ENCODE results near the gene TULP4. TPM values are rescaled to one million over a fixed set of nuclear protein-coding genes. Genes with fewer than 3 reads are reported as not detected.
A peak's percentile ranks its signal among the peaks of the same experiment; 100 is the strongest.

TULP4 gene
- total RNA-seq, 2 donors from 2014 or later, result 111 to 119 TPM

DNA sequence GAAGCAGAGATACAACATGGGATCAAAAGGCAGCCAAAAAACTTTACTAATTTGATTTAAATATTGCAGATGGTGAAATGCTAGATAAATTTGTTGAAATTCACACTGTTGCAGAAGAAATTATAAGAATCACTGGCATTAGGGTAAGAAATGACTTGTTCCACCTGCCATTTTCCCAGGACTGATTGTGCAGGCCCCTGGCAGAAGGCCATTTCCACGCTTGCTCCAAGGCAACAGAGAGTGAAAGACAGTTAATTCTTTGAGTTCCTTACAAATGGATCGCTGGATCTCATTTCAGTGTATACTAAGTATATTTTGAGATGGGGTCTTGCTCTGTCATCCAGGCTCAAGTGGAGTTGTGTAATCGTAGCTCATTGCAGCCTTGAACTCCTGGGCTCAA, 180.6 kb downstream of the TULP4 start:
- no peak for TF ChIP-seq POLR2AphosphoS5 (IDR thresholded peaks at IDR 0.05)
- TF ChIP-seq POLR2A (IDR thresholded peaks at IDR 0.05), result no peak
- TF ChIP-seq, protein P1, sequence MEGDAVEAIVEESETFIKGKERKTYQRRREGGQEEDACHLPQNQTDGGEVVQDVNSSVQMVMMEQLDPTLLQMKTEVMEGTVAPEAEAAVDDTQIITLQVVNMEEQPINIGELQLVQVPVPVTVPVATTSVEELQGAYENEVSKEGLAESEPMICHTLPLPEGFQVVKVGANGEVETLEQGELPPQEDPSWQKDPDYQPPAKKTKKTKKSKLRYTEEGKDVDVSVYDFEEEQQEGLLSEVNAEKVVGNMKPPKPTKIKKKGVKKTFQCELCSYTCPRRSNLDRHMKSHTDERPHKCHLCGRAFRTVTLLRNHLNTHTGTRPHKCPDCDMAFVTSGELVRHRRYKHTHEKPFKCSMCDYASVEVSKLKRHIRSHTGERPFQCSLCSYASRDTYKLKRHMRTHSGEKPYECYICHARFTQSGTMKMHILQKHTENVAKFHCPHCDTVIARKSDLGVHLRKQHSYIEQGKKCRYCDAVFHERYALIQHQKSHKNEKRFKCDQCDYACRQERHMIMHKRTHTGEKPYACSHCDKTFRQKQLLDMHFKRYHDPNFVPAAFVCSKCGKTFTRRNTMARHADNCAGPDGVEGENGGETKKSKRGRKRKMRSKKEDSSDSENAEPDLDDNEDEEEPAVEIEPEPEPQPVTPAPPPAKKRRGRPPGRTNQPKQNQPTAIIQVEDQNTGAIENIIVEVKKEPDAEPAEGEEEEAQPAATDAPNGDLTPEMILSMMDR (IDR thresholded peaks at IDR 0.05), result no peak
- Histone ChIP-seq H3K4me1 (replicated peaks) (no peaks in the 10 kb centered on the region), H3K27me3 (replicated peaks; ENCODE audit: insufficient read depth) (no peaks in the 10 kb centered on the region), H3K9me3 (no peaks in the 10 kb centered on the region), H3K27ac (no peak overlapping the region), H3K4me3 (no peak overlapping the region), H3K36me3 (no peaks in the 10 kb centered on the region)
- WGBS, result 97% methylated on average over 3 of the region's 3 CpGs
- DNase-seq (ENCODE audit: low spot score), result no peak
- intact Hi-C loops (cut with DNase I), result no loop called here

- no peak overlapping the region for H3K27ac ChIP-seq
- no peak for DNase-seq (ENCODE audit: low spot score)
- intact Hi-C loops (cut with DNase I), result no loop called here
- TF ChIP-seq POLR2A (IDR thresholded peaks at IDR 0.05) (no peak), POLR2AphosphoS5 (IDR thresholded peaks at IDR 0.05) (no peak)
- TF ChIP-seq, protein P1 (IDR thresholded peaks at IDR 0.05), result no peak
- no peaks in the 10 kb centered on the region for H3K4me1 ChIP-seq (replicated peaks)
- H3K27me3 ChIP-seq (replicated peaks; ENCODE audit: insufficient read depth), result no peaks in the 10 kb centered on the region
- no peaks in the 10 kb centered on the region for H3K9me3 ChIP-seq
- WGBS, result 98% methylated on average over 3 of the region's 3 CpGs
- no peak overlapping the region for H3K4me3 ChIP-seq
- H3K36me3 ChIP-seq, result no peaks in the 10 kb centered on the region
These were observed 184.4 kb downstream of the TULP4 start for GRCh38 chr6:158496700-158497099.

GRCh38 chr6:158497620-158498019, 185.4 kb downstream of the TULP4 start:
- Histone ChIP-seq H3K9me3 (no peaks in the 10 kb centered on the region), H3K36me3 (no peaks in the 10 kb centered on the region), H3K4me1 (replicated peaks) (no peaks in the 10 kb centered on the region), H3K27ac (no peak overlapping the region), H3K27me3 (replicated peaks; ENCODE audit: insufficient read depth) (no peaks in the 10 kb centered on the region), H3K4me3 (no peak overlapping the region)
- TF ChIP-seq POLR2AphosphoS5 (IDR thresholded peaks at IDR 0.05), result no peak
- intact Hi-C loops (cut with DNase I), result no loop called here
- no peak for DNase-seq (ENCODE audit: low spot score)
- WGBS, result 92% methylated on average over 6 of the region's 6 CpGs

DNA sequence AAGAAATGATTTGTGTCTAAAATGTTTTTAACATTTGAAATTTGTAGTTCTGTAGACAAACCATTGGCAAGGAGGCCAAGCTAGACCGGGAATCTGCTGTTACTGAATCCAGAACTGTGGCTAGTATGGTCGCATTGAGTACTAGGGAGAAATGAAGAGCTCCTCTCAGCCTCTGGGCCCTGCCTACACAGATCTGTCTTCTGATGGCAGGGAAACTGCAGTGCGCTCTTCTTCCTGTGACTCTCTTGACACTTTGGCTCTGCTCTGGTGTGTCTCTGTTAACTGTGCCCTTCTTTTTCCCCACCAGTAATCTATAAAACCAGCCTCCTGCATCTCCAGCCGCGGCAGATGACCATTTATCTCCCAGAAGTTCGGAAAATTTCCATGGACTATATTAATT, 186.1 kb downstream of the TULP4 start:
- H3K27ac ChIP-seq, result no peak overlapping the region
- no peak overlapping the region for H3K4me3 ChIP-seq
- H3K27me3 ChIP-seq (replicated peaks; ENCODE audit: insufficient read depth), result no peaks in the 10 kb centered on the region
- H3K9me3 ChIP-seq, result no peaks in the 10 kb centered on the region
- DNase-seq (ENCODE audit: low spot score), result no peak
- WGBS, result 98% methylated on average over 6 of the region's 6 CpGs
- intact Hi-C loops (cut with DNase I), result no loop called here
- H3K4me1 ChIP-seq (replicated peaks), result no peaks in the 10 kb centered on the region
- no peaks in the 10 kb centered on the region for H3K36me3 ChIP-seq
- TF ChIP-seq POLR2AphosphoS5 (IDR thresholded peaks at IDR 0.05) (no peak), POLR2A (IDR thresholded peaks at IDR 0.05) (no peak)
- TF ChIP-seq, protein P1 (IDR thresholded peaks at IDR 0.05), result no peak

- Histone ChIP-seq H3K27me3 (replicated peaks; ENCODE audit: insufficient read depth) (no peaks in the 10 kb centered on the region), H3K36me3 (no peaks in the 10 kb centered on the region), H3K9me3 (no peaks in the 10 kb centered on the region), H3K4me3 (no peak overlapping the region), H3K4me1 (replicated peaks) (no peaks in the 10 kb centered on the region), H3K27ac (peak overlapping the region in 1 of 2 donors; percentile 19)
- WGBS, result 81% methylated on average over 1 of the region's 1 CpG
- intact Hi-C loops (cut with DNase I), result no loop called here
- DNase-seq (ENCODE audit: low spot score), result no peak
- TF ChIP-seq, protein P1 (IDR thresholded peaks at IDR 0.05), result no peak
- TF ChIP-seq POLR2A (IDR thresholded peaks at IDR 0.05) (no peak), POLR2AphosphoS5 (IDR thresholded peaks at IDR 0.05) (no peak)
These were observed 187.3 kb downstream of the TULP4 start for GRCh38 chr6:158499601-158500000.

Measured in prostate gland (tissue), 2 donors.